GM12878 (cell line): ENCODE data around the gene WDR72. TPM values are rescaled to one million over a fixed set of nuclear protein-coding genes. Genes with fewer than 3 reads are reported as not detected.

ENCODE experiments used
- ATAC-seq: fragments of 200-7000 bp; cut with Tn5 transposase; 3 replicates; pipeline ENCODE4 v1.9.1; 2020; ENCODE audit warnings: mild to moderate bottlenecking, moderate library complexity
- BruUV-seq: library from RNA; stranded (reverse); fragments of 400-500 nt; replicated peaks from 2 replicates; lab custom pipeline; 2021; lab: Mats Ljungman, UMichigan
- CTCF ChIA-PET: fragments of 300-600 bp; sonication (Branson Sonifier 250); formaldehyde crosslinking; extraction: SDS; loops from one replicate; lab custom pipeline; 2021; ENCODE audit warnings: inconsistent platforms; lab: Yijun Ruan, JAX
- POLR2A ChIA-PET: fragments of 350-600 bp; formaldehyde crosslinking; extraction: SDS; loops from one replicate; lab custom pipeline; 2021; ENCODE audit warnings: inconsistent platforms; lab: Charles Lee
- RAD21 ChIA-PET: fragments of 300-600 bp; sonication (Branson Sonifier 250); formaldehyde crosslinking; loops from one replicate; lab custom pipeline; 2023; ENCODE audit warnings: antibody characterized with exemption; ENCODE audit not compliant: unreplicated experiment; lab: Charles Lee
- SMC1A ChIA-PET: fragments of 300-600 bp; sonication (Branson Sonifier 250); formaldehyde crosslinking; loops from one replicate; lab custom pipeline; 2023; ENCODE audit not compliant: unreplicated experiment, uncharacterized antibody; lab: Charles Lee
- DNase-seq: peaks from one replicate; pipeline ENCODE4 v3.0.0-alpha.2; 2011; ENCODE audit warnings: low read depth, low spot score
- FAIRE-seq: peaks from 3 replicates; lab custom pipeline; 2011; peaks lifted over from hg19 to GRCh38; lab: Jason Lieb, UNC
- H2AFZ ChIP-seq: 2 replicates; pipeline ENCODE4 v1.6.0; 2011; ENCODE audit warnings: low read depth, low read length, control low read depth; ENCODE audit not compliant: control insufficient read depth
- H3K27ac ChIP-seq: 2 replicates; pipeline ENCODE4 v1.5.1; 2011; ENCODE audit warnings: control low read depth; ENCODE audit not compliant: control insufficient read depth, insufficient read depth
- H3K27me3 ChIP-seq, 2 experiments: replicated peaks in 1 of 2; 2 replicates each; pipeline versions ENCODE4 v1.6.0 to v1.6.1; 2011; ENCODE audit warnings: low read length in 1 of 2; ENCODE audit not compliant: control insufficient read depth in 2 of 2, insufficient read depth in 2 of 2
- H3K36me3 ChIP-seq, 2 experiments: 2 replicates each; pipeline ENCODE4 v1.5.1; 2011; ENCODE audit warnings: low read length in 1 of 2; ENCODE audit not compliant: control insufficient read depth in 2 of 2, insufficient read depth in 2 of 2
- H3K4me1 ChIP-seq: 2 replicates; pipeline ENCODE4 v1.6.1; 2011; ENCODE audit warnings: mild to moderate bottlenecking, low read length, moderate library complexity, mixed read lengths; ENCODE audit not compliant: control insufficient read depth, insufficient read depth
- H3K4me2 ChIP-seq: 2 replicates; pipeline ENCODE4 v1.6.0; 2011; ENCODE audit warnings: control low read depth; ENCODE audit not compliant: control insufficient read depth, insufficient read depth
- H3K4me3 ChIP-seq: fragments of 200-600 bp; sonication (generic); 2 replicates; pipeline ENCODE4 v1.5.1; 2016
- H3K79me2 ChIP-seq: 2 replicates; pipeline ENCODE4 v1.6.0; 2011; ENCODE audit warnings: low read length; ENCODE audit not compliant: control insufficient read depth, insufficient read depth
- H3K9ac ChIP-seq: 2 replicates; pipeline ENCODE4 v1.8.0; 2011; ENCODE audit warnings: low read length, control low read depth, mixed read lengths; ENCODE audit not compliant: control insufficient read depth, insufficient read depth
- H3K9me3 ChIP-seq: replicated peaks from 3 replicates; pipeline ENCODE4 v1.5.1; 2011; ENCODE audit warnings: mild to moderate bottlenecking, low read length; ENCODE audit not compliant: control insufficient read depth, insufficient read depth
- H4K20me1 ChIP-seq: 2 replicates; pipeline ENCODE4 v1.6.0; 2011; ENCODE audit not compliant: control insufficient read depth, insufficient read depth
- BMI1 ChIP-seq: fragments of 450-650 bp; IDR thresholded peaks from 2 replicates; pipeline ENCODE4 v1.6.1; 2016; ENCODE audit warnings: mild to moderate bottlenecking, moderate library complexity, borderline replicate concordance
- CHD1 ChIP-seq: IDR thresholded peaks from 2 replicates; pipeline ENCODE4 v1.6.1; 2012; ENCODE audit warnings: low read depth, low read length, improper control_type of control experiment
- HDAC2 ChIP-seq: fragments of 200-600 bp; sonication (generic); IDR thresholded peaks from 2 replicates; pipeline ENCODE4 v1.6.1; 2017
- MLLT1 ChIP-seq: fragments of 450-650 bp; IDR thresholded peaks from 2 replicates; pipeline ENCODE4 v1.6.1; 2016; ENCODE audit warnings: mild to moderate bottlenecking
- STAT1 ChIP-seq: fragments of 450-650 bp; conservative IDR thresholded peaks from 2 replicates; pipeline ENCODE4 v1.6.1; 2014; ENCODE audit warnings: antibody characterized with exemption, mild to moderate bottlenecking
- ZNF384 ChIP-seq: IDR thresholded peaks from 2 replicates; pipeline ENCODE4 v1.6.1; 2012; ENCODE audit warnings: low read depth, mild to moderate bottlenecking, low read length, improper control_type of control experiment, borderline replicate concordance
- WGBS: methylation state at CpG from one replicate; pipeline ENCODE4 v1.1.6; 2016; ENCODE audit warnings: low lambda C conversion rate; ENCODE audit not compliant: insufficient replicate concordance, insufficient coverage; ENCODE audit errors: missing lambda C conversion rate; 5-methylcytosine and 5-hydroxymethylcytosine counted together
- in situ Hi-C: fragments of 300-500 bp; cut with MboI; formaldehyde crosslinking; loops from 9 replicates; pipeline ENCODE4 v1.14.3; 2018; ENCODE audit warnings: mixed read lengths
- intact Hi-C: fragments of 100-400 bp; cut with micrococcal nuclease; formaldehyde crosslinking; loops from one replicate; pipeline ENCODE4 v1.14.2; 2022; ENCODE audit not compliant: unreplicated experiment
- polyA plus RNA-seq, 11 experiments: library from polyadenylated mRNA; depleted of rRNA in 4 of 11; unstranded in 6 of 11; stranded (reverse) in 5 of 11; fragments of >200 nt; fragmentation: Nextera tagmentation in 4 of 11; fragmentation: Illumina TruSeq in 1 of 11; extraction: Ambion mirVana in 4 of 11; extraction: Trizol in 1 of 11; gene quantifications; 1 replicate in 1 of 11; 2 replicates in 10 of 11; pipeline versions ENCODE4 v1.2.1 to v1.2.3, GENCODE V29; 2011 to 2016; ENCODE audit warnings: inconsistent platforms in 2 of 11, missing spikeins in 2 of 11, low read depth in 1 of 11
- total RNA-seq, 4 experiments: library from RNA; depleted of rRNA in 3 of 4; stranded (reverse); fragments of >200 nt in 3 of 4; fragmentation: Illumina TruSeq in 1 of 4; extraction: Trizol in 1 of 4; gene quantifications; 2 replicates each; pipeline versions ENCODE4 v1.2.1 to v1.2.3, GENCODE V29; 2013 to 2021
- TF ChIP-seq, protein P1 (sequence below): IDR thresholded peaks from 2 replicates; pipeline ENCODE4 v1.6.1; 2012; ENCODE audit warnings: improper control_type of control experiment, low read depth, low read length; ENCODE audit not compliant: insufficient replicate concordance
- TF ChIP-seq, protein P2 (sequence below): fragments of 450-650 bp; IDR thresholded peaks from 2 replicates; pipeline ENCODE4 v1.6.1; 2017; ENCODE audit warnings: borderline replicate concordance

Gene WDR72
- total and polyA plus RNA-seq, 10 of the 15 experiments (the other 5 are each of a cell fraction or from before 2014, with no cell fraction given), result 0.03 TPM; not detected in 9

- TF ChIP-seq, protein P1, sequence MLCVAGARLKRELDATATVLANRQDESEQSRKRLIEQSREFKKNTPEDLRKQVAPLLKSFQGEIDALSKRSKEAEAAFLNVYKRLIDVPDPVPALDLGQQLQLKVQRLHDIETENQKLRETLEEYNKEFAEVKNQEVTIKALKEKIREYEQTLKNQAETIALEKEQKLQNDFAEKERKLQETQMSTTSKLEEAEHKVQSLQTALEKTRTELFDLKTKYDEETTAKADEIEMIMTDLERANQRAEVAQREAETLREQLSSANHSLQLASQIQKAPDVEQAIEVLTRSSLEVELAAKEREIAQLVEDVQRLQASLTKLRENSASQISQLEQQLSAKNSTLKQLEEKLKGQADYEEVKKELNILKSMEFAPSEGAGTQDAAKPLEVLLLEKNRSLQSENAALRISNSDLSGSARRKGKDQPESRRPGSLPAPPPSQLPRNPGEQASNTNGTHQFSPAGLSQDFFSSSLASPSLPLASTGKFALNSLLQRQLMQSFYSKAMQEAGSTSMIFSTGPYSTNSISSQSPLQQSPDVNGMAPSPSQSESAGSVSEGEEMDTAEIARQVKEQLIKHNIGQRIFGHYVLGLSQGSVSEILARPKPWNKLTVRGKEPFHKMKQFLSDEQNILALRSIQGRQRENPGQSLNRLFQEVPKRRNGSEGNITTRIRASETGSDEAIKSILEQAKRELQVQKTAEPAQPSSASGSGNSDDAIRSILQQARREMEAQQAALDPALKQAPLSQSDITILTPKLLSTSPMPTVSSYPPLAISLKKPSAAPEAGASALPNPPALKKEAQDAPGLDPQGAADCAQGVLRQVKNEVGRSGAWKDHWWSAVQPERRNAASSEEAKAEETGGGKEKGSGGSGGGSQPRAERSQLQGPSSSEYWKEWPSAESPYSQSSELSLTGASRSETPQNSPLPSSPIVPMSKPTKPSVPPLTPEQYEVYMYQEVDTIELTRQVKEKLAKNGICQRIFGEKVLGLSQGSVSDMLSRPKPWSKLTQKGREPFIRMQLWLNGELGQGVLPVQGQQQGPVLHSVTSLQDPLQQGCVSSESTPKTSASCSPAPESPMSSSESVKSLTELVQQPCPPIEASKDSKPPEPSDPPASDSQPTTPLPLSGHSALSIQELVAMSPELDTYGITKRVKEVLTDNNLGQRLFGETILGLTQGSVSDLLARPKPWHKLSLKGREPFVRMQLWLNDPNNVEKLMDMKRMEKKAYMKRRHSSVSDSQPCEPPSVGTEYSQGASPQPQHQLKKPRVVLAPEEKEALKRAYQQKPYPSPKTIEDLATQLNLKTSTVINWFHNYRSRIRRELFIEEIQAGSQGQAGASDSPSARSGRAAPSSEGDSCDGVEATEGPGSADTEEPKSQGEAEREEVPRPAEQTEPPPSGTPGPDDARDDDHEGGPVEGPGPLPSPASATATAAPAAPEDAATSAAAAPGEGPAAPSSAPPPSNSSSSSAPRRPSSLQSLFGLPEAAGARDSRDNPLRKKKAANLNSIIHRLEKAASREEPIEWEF, result no peak
- TF ChIP-seq HDAC2, result no peak
These were observed 101.2 kb downstream of the WDR72 start (continued) for GRCh38 chr15:53658255-53658654.

GRCh38 chr15:53648934-53649333 is 110.5 kb downstream of the WDR72 start:
- in situ Hi-C loops, result no loop called here
- no peak for ATAC-seq
- Histone ChIP-seq H3K9me3 (no peaks in the 10 kb centered on the region), H2AFZ (no peak overlapping the region), H3K27me3 (no peaks in the 10 kb centered on the region), H3K4me2 (no peak overlapping the region), H3K4me3 (no peak overlapping the region), H3K36me3 (no peaks in the 10 kb centered on the region), H3K27ac (no peak overlapping the region), H3K4me1 (no peaks in the 10 kb centered on the region), H3K9ac (no peak overlapping the region), H4K20me1 (no peaks in the 10 kb centered on the region), H3K79me2 (no peaks in the 10 kb centered on the region)
- BruUV-seq, result no TSS peak
- ChIA-PET CTCF (no interaction called here), SMC1A (interaction anchor here (1.0 kb wide), 1 partner anchor 13 kb away, joined by 3 read pairs; no protein-coding TSS in a partner anchor), RAD21 (no interaction called here), POLR2A (no interaction called here)
- no peak for DNase-seq
- TF ChIP-seq BMI1 (no peak), CHD1 (no peak), MLLT1 (no peak), ZNF384 (no peak), STAT1 (no peak)
- TF ChIP-seq, protein P2, sequence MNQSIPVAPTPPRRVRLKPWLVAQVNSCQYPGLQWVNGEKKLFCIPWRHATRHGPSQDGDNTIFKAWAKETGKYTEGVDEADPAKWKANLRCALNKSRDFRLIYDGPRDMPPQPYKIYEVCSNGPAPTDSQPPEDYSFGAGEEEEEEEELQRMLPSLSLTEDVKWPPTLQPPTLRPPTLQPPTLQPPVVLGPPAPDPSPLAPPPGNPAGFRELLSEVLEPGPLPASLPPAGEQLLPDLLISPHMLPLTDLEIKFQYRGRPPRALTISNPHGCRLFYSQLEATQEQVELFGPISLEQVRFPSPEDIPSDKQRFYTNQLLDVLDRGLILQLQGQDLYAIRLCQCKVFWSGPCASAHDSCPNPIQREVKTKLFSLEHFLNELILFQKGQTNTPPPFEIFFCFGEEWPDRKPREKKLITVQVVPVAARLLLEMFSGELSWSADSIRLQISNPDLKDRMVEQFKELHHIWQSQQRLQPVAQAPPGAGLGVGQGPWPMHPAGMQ, result no peak
- no peak for FAIRE-seq
- WGBS, result 24% methylated on average over 2 of the region's 2 CpGs
- intact Hi-C loops, result no loop called here
